Skeletal muscle tissue (tissue), 4 donors: ENCODE measurements around the gene MREG. TPM values are rescaled to one million over a fixed set of nuclear protein-coding genes. Genes with fewer than 3 reads are reported as not detected.

Experiments
- H3K27ac ChIP-seq: one replicate; pipeline ENCODE4 v1.7.0; 2013; ENCODE audit warnings: mild to moderate bottlenecking, low read depth, low read length, inconsistent platforms
- H3K27me3 ChIP-seq, 3 donors: one replicate each; pipeline ENCODE4 v1.7.0; 2013; ENCODE audit warnings: low read length in 3 of 3; ENCODE audit not compliant: control insufficient read depth in 3 of 3, insufficient read depth in 3 of 3
- H3K36me3 ChIP-seq, 3 donors: one replicate each; pipeline ENCODE4 v1.7.0; 2013; ENCODE audit warnings: low read length in 3 of 3; ENCODE audit not compliant: control insufficient read depth in 3 of 3, insufficient read depth in 3 of 3
- H3K4me1 ChIP-seq, 3 donors: one replicate each; pipeline ENCODE4 v1.7.0; 2013; ENCODE audit warnings: low read length in 3 of 3, mild to moderate bottlenecking in 3 of 3; ENCODE audit not compliant: control insufficient read depth in 3 of 3, insufficient read depth in 3 of 3
- H3K4me3 ChIP-seq, 3 donors: one replicate each; pipeline ENCODE4 v1.7.0; 2013; ENCODE audit warnings: low read length in 3 of 3
- H3K9ac ChIP-seq, 3 donors: one replicate each; pipeline ENCODE4 v1.7.0; 2013; ENCODE audit warnings: low read length in 3 of 3, mild to moderate bottlenecking in 3 of 3, moderate library complexity in 2 of 3, low read depth in 1 of 3
- H3K9me3 ChIP-seq, 3 donors: one replicate each; pipeline ENCODE4 v1.7.0; 2013; ENCODE audit warnings: low read length in 3 of 3; ENCODE audit not compliant: control insufficient read depth in 3 of 3
- total RNA-seq: library from RNA; depleted of rRNA; stranded (reverse); fragments of >200 nt; gene quantifications from one replicate; pipeline ENCODE4 v1.2.3, GENCODE V29; 2014
- donor health status: Osteomylitis.

Gene MREG
- total RNA-seq, 1 donor from 2014 or later, result 0.52 TPM

- Histone ChIP-seq H3K27me3 (no peaks in the 10 kb centered on the region), H3K9ac (no peak overlapping the region), H3K4me1 (no peaks in the 10 kb centered on the region), H3K9me3 (no peaks in the 10 kb centered on the region), H3K27ac (no peak overlapping the region), H3K36me3 (no peaks in the 10 kb centered on the region), H3K4me3 (no peak overlapping the region)
Observed at GRCh38 chr2:215946586-215946985, 66.8 kb downstream of the MREG start.

- H3K27me3 ChIP-seq, result no peaks in the 10 kb centered on the region
- H3K4me3 ChIP-seq, result no peak overlapping the region
- no peaks in the 10 kb centered on the region for H3K4me1 ChIP-seq
- no peak overlapping the region for H3K27ac ChIP-seq
- H3K9me3 ChIP-seq, result no peaks in the 10 kb centered on the region
- H3K36me3 ChIP-seq, result no peaks in the 10 kb centered on the region
- H3K9ac ChIP-seq, result no peak overlapping the region
Observed at GRCh38 chr2:215942194-215942593, 71.2 kb downstream of the MREG start.

GRCh38 chr2:215941726-215942125 lies 71.6 kb downstream of the MREG start:
- H3K27ac ChIP-seq, result no peak overlapping the region
- no peak overlapping the region for H3K9ac ChIP-seq
- no peaks in the 10 kb centered on the region for H3K4me1 ChIP-seq
- H3K4me3 ChIP-seq, result no peak overlapping the region
- H3K9me3 ChIP-seq, result no peaks in the 10 kb centered on the region
- H3K27me3 ChIP-seq, result no peaks in the 10 kb centered on the region
- no peaks in the 10 kb centered on the region for H3K36me3 ChIP-seq

GRCh38 chr2:215940645-215941184 lies 72.6 kb downstream of the MREG start:
- Histone ChIP-seq H3K4me1 (no peaks in the 10 kb centered on the region), H3K27me3 (no peaks in the 10 kb centered on the region), H3K9ac (no peak overlapping the region)

GRCh38 chr2:215937190-215937589 lies 76.2 kb downstream of the MREG start:
- Histone ChIP-seq H3K27ac (no peak overlapping the region), H3K27me3 (no peaks in the 10 kb centered on the region), H3K9me3 (no peaks in the 10 kb centered on the region), H3K36me3 (no peaks in the 10 kb centered on the region), H3K4me1 (no peaks in the 10 kb centered on the region), H3K9ac (no peak overlapping the region), H3K4me3 (no peak overlapping the region)

More at GRCh38 chr2:215940645-215941184, 72.6 kb downstream of the MREG start:
- H3K4me3 ChIP-seq, result no peak overlapping the region
- no peaks in the 10 kb centered on the region for H3K36me3 ChIP-seq
- H3K9me3 ChIP-seq, result no peaks in the 10 kb centered on the region
- no peak overlapping the region for H3K27ac ChIP-seq

GRCh38 chr2:215933151-215933550 lies 80.2 kb downstream of the MREG start:
- H3K4me1 ChIP-seq, result no peaks in the 10 kb centered on the region
- no peaks in the 10 kb centered on the region for H3K27me3 ChIP-seq
- no peak overlapping the region for H3K9ac ChIP-seq
- H3K9me3 ChIP-seq, result no peaks in the 10 kb centered on the region
- H3K4me3 ChIP-seq, result no peak overlapping the region
- no peak overlapping the region for H3K27ac ChIP-seq
- no peaks in the 10 kb centered on the region for H3K36me3 ChIP-seq

- Histone ChIP-seq H3K4me3 (no peak overlapping the region), H3K27ac (no peak overlapping the region), H3K27me3 (no peaks in the 10 kb centered on the region), H3K36me3 (no peaks in the 10 kb centered on the region), H3K9me3 (no peaks in the 10 kb centered on the region), H3K4me1 (no peaks in the 10 kb centered on the region), H3K9ac (no peak overlapping the region)
Observed at GRCh38 chr2:215931256-215931903, 82.0 kb downstream of the MREG start.

- Histone ChIP-seq H3K27ac (no peak overlapping the region), H3K9ac (no peak overlapping the region), H3K27me3 (no peaks in the 10 kb centered on the region), H3K9me3 (no peaks in the 10 kb centered on the region), H3K4me3 (no peak overlapping the region), H3K4me1 (no peaks in the 10 kb centered on the region), H3K36me3 (no peaks in the 10 kb centered on the region)
Observed at GRCh38 chr2:215930505-215931253, 82.7 kb downstream of the MREG start.

GRCh38 chr2:215929602-215930335 lies 83.6 kb downstream of the MREG start:
- Histone ChIP-seq H3K9me3 (no peaks in the 10 kb centered on the region), H3K4me1 (no peaks in the 10 kb centered on the region), H3K4me3 (no peak overlapping the region), H3K9ac (no peak overlapping the region), H3K27me3 (no peaks in the 10 kb centered on the region), H3K27ac (no peak overlapping the region), H3K36me3 (no peaks in the 10 kb centered on the region)

GRCh38 chr2:215928086-215928485 lies 85.3 kb downstream of the MREG start:
- Histone ChIP-seq H3K4me1 (no peaks in the 10 kb centered on the region), H3K27ac (no peak overlapping the region), H3K36me3 (no peaks in the 10 kb centered on the region), H3K4me3 (no peak overlapping the region), H3K9ac (no peak overlapping the region), H3K9me3 (no peaks in the 10 kb centered on the region), H3K27me3 (no peaks in the 10 kb centered on the region)
